ENCODE measurements around the gene MFNG. TPM values are rescaled to one million over a fixed set of nuclear protein-coding genes. Genes with fewer than 3 reads are reported as not detected.

MFNG gene
- total RNA-seq, 3 donors from 2014 or later: 9.4 to 20.6 (median 17.8) TPM

DNA sequence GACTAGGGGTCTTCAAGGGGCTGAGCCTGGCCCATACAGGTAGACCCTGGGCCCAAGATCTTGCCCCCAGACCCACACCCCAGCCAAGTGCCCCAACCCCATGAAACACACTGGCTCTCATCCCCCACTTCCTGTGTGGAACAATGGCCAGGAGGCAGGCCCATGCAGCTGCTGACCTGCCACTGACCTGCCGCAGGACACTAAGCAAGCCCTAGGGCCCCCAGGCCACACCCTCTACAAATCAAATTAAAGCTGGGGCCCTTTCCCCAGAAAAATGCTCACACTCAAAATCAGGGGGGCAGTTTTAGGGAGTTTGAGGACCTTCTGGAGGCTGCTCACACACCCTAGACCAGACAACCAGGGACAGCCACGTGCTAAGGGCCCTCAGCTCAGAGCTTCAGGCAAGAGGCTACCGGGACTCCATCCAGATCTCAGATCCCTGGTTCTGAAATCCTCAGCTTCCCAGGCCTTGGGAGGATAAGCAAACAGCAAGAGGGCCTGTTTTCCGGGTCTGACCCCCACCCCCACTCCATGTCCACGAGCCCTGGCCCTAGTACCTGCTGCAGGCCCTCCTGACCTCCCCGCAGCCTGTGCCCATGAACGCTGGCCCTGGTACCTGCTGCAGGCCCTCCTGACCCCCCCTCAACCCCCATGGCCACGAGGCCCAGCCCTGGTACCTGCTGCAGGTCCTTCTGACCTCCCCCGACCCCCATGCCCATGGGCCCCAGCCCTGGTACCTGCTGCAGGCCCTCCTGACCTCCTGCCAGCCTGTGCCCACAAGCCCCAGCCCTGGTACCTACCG lies 23.1 kb upstream of the MFNG start:
- intact Hi-C loops (cut with DNase I; ENCODE audit: low total_unique reads): no loop called here
- TF ChIP-seq, protein P1, sequence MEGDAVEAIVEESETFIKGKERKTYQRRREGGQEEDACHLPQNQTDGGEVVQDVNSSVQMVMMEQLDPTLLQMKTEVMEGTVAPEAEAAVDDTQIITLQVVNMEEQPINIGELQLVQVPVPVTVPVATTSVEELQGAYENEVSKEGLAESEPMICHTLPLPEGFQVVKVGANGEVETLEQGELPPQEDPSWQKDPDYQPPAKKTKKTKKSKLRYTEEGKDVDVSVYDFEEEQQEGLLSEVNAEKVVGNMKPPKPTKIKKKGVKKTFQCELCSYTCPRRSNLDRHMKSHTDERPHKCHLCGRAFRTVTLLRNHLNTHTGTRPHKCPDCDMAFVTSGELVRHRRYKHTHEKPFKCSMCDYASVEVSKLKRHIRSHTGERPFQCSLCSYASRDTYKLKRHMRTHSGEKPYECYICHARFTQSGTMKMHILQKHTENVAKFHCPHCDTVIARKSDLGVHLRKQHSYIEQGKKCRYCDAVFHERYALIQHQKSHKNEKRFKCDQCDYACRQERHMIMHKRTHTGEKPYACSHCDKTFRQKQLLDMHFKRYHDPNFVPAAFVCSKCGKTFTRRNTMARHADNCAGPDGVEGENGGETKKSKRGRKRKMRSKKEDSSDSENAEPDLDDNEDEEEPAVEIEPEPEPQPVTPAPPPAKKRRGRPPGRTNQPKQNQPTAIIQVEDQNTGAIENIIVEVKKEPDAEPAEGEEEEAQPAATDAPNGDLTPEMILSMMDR (IDR thresholded peaks at IDR 0.05): no peak
- TF ChIP-seq POLR2AphosphoS5 (IDR thresholded peaks at IDR 0.05) (no peak), POLR2A (IDR thresholded peaks at IDR 0.05) (no peak)
- Histone ChIP-seq H3K4me3 (no peak overlapping the region), H3K27ac (peak overlapping the region in 1 of 2 donors; percentile 61), H3K9me3 (no peaks in the 10 kb centered on the region), H3K4me1 (peaks cover 0 to 4% of the 10 kb centered on the region in 2 donors), H3K36me3 (no peaks in the 10 kb centered on the region), H3K27me3 (no peaks in the 10 kb centered on the region)
- no peak for DNase-seq (ENCODE audit: low spot score in 2 of 2)

DNA sequence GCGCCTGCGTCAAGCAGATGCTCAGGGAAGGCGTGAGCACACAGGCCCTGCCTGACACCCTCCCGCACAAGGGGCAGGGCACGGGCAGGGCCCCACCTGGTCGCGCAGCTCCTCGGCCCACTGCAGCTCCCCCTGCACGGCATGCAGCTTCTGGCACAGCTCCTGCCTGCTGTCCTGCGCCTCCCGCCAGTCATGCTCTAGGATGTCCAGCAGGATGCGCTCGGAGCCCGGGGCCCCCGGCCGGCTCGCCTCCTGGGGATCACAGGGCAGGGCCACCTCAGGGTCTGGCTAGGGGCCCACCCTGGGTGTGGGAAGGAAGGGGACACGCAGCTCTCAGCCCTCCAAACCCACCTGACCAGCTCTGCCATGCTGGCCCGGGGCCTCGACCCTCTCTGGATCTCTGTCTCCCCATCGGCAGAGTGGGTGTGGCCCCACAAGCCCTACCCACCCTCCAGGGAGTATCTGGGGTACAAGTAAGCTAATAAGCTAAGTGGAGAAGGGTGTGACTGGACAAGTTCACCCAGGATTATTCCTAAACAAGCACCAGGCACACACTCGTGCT lies 22.3 kb upstream of the MFNG start:
- Histone ChIP-seq H3K36me3 (no peaks in the 10 kb centered on the region), H3K4me1 (peaks cover 0 to 4% of the 10 kb centered on the region in 2 donors), H3K4me3 (no peak overlapping the region), H3K27ac (peak overlapping the region; percentile 6 to 61), H3K9me3 (no peaks in the 10 kb centered on the region), H3K27me3 (no peaks in the 10 kb centered on the region)
- DNase-seq (ENCODE audit: low spot score in 2 of 2): no peak
- TF ChIP-seq, protein P1 (IDR thresholded peaks at IDR 0.05): peak in 1 of 3 donors; percentile 9
- TF ChIP-seq POLR2AphosphoS5 (IDR thresholded peaks at IDR 0.05): no peak
- no peak for TF ChIP-seq POLR2A (IDR thresholded peaks at IDR 0.05)
- intact Hi-C loops (cut with DNase I; ENCODE audit: low total_unique reads): no loop called here

DNA sequence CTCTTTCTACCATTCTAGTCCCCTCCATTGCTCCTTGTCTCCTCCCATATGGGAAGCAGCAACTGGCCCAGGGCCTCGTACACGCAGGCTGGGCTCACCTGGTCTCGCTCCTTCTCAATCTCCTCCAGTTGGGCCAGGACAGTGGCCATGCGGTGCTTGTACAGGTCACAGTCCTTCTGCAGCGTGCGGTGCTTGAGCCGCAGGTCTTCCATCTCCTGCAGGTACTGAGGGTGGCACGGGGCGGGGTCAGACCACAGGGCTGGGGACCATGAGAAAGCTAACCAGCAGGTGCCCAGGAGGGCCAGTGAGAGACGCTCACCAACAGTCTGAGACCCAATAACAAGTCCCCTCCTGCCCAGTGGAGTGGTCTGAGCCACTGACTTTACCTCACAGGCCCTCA lies 21.5 kb upstream of the MFNG start:
- H3K9me3 ChIP-seq: no peaks in the 10 kb centered on the region
- H3K27ac ChIP-seq: no peak overlapping the region
- intact Hi-C loops (cut with DNase I; ENCODE audit: low total_unique reads): no loop called here
- H3K4me3 ChIP-seq: no peak overlapping the region
- peaks cover 0 to 4% of the 10 kb centered on the region in 2 donors for H3K4me1 ChIP-seq
- no peak for DNase-seq (ENCODE audit: low spot score in 2 of 2)
- TF ChIP-seq POLR2A (IDR thresholded peaks at IDR 0.05) (no peak), POLR2AphosphoS5 (IDR thresholded peaks at IDR 0.05) (no peak)
- TF ChIP-seq, protein P1 (IDR thresholded peaks at IDR 0.05): no peak
- no peaks in the 10 kb centered on the region for H3K27me3 ChIP-seq
- no peaks in the 10 kb centered on the region for H3K36me3 ChIP-seq

DNA sequence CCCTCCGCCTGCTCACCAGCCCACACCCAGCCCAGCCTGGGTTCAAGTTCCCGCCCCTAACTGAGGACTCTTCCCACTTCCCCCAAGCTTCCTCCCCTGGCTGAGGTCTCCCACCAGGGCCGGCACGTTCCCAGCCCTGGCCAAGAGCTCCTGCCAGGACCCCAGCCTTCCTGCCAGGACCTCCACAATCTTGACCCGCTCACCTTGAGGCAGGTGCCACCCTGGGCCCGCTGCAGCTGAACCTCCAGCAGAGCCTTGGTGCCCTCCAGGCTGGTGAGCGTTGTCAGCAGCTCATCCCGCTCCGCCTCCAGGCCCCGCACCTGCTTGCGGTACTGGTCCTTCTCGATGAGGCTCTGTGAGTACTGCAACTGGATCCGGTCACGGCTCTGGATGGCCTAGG lies 19.8 kb upstream of the MFNG start:
- Histone ChIP-seq H3K4me1 (peaks cover 2 to 13% of the 10 kb centered on the region in 2 donors), H3K27ac (no peak overlapping the region), H3K36me3 (no peaks in the 10 kb centered on the region)

More for the DNA sequence above, 19.8 kb upstream of the MFNG start:
- TF ChIP-seq POLR2A (IDR thresholded peaks at IDR 0.05) (no peak), POLR2AphosphoS5 (IDR thresholded peaks at IDR 0.05) (no peak)
- TF ChIP-seq, protein P1 (IDR thresholded peaks at IDR 0.05): no peak
- no peaks in the 10 kb centered on the region for H3K9me3 ChIP-seq
- intact Hi-C loops (cut with DNase I; ENCODE audit: low total_unique reads): no loop called here
- H3K27me3 ChIP-seq: no peaks in the 10 kb centered on the region
- DNase-seq (ENCODE audit: low spot score in 2 of 2): no peak
- H3K4me3 ChIP-seq: no peak overlapping the region
